GM12801 (cell line): ENCODE data around the gene RBM28.

Experiments used
- TF ChIP-seq, protein P1 (sequence below): IDR thresholded peaks from one replicate; pipeline ENCODE4 v1.5.1; 2011; ENCODE audit warnings: control low read depth; ENCODE audit not compliant: insufficient read length; ENCODE audit errors: extremely low read depth

The RBM28 gene

GRCh38 chr7:128279124-128279713 is 64.5 kb downstream of the RBM28 start:
- TF ChIP-seq, protein P1, sequence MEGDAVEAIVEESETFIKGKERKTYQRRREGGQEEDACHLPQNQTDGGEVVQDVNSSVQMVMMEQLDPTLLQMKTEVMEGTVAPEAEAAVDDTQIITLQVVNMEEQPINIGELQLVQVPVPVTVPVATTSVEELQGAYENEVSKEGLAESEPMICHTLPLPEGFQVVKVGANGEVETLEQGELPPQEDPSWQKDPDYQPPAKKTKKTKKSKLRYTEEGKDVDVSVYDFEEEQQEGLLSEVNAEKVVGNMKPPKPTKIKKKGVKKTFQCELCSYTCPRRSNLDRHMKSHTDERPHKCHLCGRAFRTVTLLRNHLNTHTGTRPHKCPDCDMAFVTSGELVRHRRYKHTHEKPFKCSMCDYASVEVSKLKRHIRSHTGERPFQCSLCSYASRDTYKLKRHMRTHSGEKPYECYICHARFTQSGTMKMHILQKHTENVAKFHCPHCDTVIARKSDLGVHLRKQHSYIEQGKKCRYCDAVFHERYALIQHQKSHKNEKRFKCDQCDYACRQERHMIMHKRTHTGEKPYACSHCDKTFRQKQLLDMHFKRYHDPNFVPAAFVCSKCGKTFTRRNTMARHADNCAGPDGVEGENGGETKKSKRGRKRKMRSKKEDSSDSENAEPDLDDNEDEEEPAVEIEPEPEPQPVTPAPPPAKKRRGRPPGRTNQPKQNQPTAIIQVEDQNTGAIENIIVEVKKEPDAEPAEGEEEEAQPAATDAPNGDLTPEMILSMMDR, result no peak

DNA sequence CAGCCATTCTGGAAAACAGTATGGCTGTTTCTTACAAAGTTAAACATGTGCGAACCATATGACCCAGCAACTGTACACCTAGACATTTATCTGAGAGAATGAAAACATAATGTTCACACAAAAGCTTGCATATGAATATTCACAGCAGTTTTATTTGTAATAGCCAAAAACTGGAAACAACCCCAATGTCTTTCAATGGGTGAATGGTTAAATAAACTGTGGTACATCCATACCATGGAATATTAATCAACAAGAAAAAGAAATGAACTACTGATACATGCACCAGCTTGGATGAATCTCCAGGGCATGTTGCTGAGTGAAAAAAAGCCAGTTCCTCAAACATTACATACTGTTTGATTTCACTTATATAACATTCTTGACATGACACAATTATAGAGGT is 65.3 kb downstream of the RBM28 start:
- TF ChIP-seq, protein P1, result no peak

GRCh38 chr7:128275681-128276080 is 68.0 kb downstream of the RBM28 start:
- TF ChIP-seq, protein P1, result no peak

DNA sequence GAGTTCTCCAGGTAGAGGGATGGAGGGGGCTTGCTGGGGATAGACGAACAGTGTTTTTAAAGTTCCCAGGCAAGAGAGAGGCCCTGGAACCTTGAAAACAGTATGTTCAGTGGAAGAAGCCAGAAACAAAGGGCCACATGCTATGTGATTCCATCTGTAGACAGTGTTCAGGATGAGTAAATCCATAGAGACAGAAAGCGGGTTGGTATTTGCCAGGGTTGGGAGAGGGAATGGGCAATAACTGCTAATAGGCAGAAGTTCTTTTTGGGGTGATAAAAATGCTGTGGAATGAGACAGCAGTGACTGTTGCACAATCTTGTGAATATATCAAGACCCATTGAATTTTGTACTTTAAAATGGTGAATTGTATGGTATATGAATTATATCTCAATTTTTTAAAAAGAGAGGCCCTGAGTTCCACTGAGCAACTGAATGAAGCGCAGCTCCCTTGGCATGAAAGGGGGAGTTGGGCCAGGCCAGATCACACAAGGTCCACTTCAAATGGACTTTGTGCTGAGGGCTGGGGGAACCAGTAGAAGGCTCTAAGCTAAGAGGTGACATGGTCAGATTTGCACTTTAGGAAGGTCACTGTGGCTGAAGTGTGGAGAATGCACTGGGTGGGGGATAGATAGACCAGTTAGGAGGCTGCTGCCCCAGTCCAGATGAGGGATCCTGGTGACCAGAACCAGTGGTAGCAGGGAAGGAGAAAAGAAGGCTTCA is 68.7 kb downstream of the RBM28 start:
- TF ChIP-seq, protein P1, result no peak

DNA sequence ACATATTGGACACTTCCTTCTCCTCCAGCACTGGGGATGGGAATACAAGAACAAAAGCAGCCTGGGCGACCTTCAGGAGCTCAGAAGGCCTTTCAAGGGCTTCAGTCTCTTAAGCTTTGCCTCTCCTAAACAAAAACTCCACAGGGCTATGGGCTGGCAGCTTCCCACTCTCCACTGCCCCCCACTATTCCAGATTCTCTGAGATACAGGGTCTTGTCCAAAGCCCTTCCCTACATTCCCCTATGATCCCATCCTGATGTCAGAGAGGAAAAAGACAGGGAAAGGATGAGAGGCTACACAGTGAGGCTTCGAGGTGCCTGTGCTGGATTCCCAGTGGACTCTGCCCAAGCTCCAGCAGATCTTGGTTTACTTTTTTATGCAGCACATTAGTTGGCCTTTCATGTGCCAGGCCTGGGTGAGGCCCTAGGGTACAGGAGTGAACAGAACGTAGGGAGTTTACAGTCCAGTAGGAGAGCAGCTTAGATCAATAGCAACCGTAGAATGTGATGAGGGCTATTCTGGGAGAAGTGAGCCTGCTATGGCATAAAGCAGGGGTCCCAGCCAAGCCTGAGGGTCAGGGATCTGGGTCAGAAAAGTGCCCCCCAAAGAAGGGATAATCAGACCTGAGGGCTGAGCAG is 69.3 kb downstream of the RBM28 start:
- TF ChIP-seq, protein P1, result no peak

DNA sequence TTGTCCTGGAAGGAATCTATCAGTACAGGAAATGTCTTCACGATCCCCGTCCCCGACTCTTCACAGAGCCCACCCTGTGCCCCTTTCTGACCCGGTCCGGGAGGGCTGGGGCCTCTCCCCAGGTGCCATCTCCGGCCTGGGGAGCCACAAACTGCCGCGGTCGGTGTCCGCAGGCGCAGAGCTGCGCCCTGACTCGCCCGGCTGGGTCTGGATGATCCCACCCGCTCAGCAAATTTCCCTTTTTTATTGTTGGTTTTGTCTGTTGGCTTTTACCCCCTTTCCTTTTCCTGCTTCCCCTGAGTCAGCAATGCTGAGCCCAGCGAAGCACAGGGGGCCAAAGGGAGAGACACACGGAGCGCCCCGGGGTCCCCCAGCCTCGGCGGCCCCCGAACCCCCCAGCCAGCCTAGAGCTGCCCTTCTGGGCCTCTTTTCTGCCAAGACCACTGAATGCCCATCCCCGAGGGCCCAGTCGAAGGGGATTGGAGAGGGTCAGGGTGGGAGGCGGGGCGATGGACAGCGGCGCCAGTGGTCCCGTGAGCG is 71.7 kb downstream of the RBM28 start:
- TF ChIP-seq, protein P1, result no peak

- TF ChIP-seq, protein P1, result no peak
Observed at GRCh38 chr7:128271471-128271941, 72.2 kb downstream of the RBM28 start.
